ENCODE results near the gene TUT4. TPM values are rescaled to one million over a fixed set of nuclear protein-coding genes. Genes with fewer than 3 reads are reported as not detected.

Gene TUT4
- total and polyA plus RNA-seq, 2 experiments from 2014 or later, result 37.9 to 58.0 TPM

- no peaks in the 10 kb centered on the region for H3K9me2 ChIP-seq (replicated peaks; ENCODE audit: insufficient read depth)
- no peak overlapping the region for H3K27ac ChIP-seq
- no peaks in the 10 kb centered on the region for H3K36me3 ChIP-seq (replicated peaks; ENCODE audit: insufficient read depth, low read depth)
- H3K4me1 ChIP-seq (ENCODE audit: insufficient read depth), result no peaks in the 10 kb centered on the region
- no peaks in the 10 kb centered on the region for H4K20me1 ChIP-seq (ENCODE audit: insufficient read depth, poor library complexity, severe bottlenecking)
- TF ChIP-seq CTCF (IDR thresholded peaks at IDR 0.05; ENCODE audit: poor library complexity) (no peak), EZH2 (IDR thresholded peaks at IDR 0.05; ENCODE audit: borderline replicate concordance) (no peak), EZH2phosphoT487 (IDR thresholded peaks at IDR 0.05; ENCODE audit: low read depth, severe bottlenecking, unreplicated experiment) (no peak)
- H3K4me2 ChIP-seq, result no peak overlapping the region
- H3K27me3 ChIP-seq, result no peaks in the 10 kb centered on the region
- H2AFZ ChIP-seq, result no peak overlapping the region
- peaks cover 6% of the 10 kb centered on the region for H3K79me2 ChIP-seq
- H3K4me3 ChIP-seq, result no peak overlapping the region
- no peak for DNase-seq (ENCODE audit: low spot score)
- WGBS (ENCODE audit: low lambda C conversion rate, missing lambda C conversion rate), result 94% methylated on average over 1 of the region's 1 CpG
- no peaks in the 10 kb centered on the region for H3K9me3 ChIP-seq (ENCODE audit: low read depth)
Observed at GRCh38 chr1:52454127-52454526, 98.8 kb downstream of the TUT4 start.

- no peak overlapping the region for H2AFZ ChIP-seq
- TF ChIP-seq EZH2 (IDR thresholded peaks at IDR 0.05; ENCODE audit: borderline replicate concordance), result no peak
- TF ChIP-seq EZH2phosphoT487 (IDR thresholded peaks at IDR 0.05; ENCODE audit: low read depth, severe bottlenecking, unreplicated experiment), result no peak
- no peak for TF ChIP-seq CTCF (IDR thresholded peaks at IDR 0.05; ENCODE audit: poor library complexity)
Observed at GRCh38 chr1:52444463-52444862, 108.4 kb downstream of the TUT4 start.

GRCh38 chr1:52439976-52440375 is 112.9 kb downstream of the TUT4 start:
- no peak overlapping the region for H3K4me2 ChIP-seq
- H3K36me3 ChIP-seq (replicated peaks; ENCODE audit: insufficient read depth, low read depth), result no peaks in the 10 kb centered on the region
- no peak for DNase-seq (ENCODE audit: low spot score)

More at GRCh38 chr1:52444463-52444862, 108.4 kb downstream of the TUT4 start:
- no peak for DNase-seq (ENCODE audit: low spot score)
- Histone ChIP-seq H3K79me2 (peaks cover under 1% of the 10 kb centered on the region), H3K4me3 (no peak overlapping the region), H4K20me1 (ENCODE audit: insufficient read depth, poor library complexity, severe bottlenecking) (no peaks in the 10 kb centered on the region), H3K27ac (no peak overlapping the region), H3K9me3 (ENCODE audit: low read depth) (no peaks in the 10 kb centered on the region), H3K27me3 (no peaks in the 10 kb centered on the region), H3K4me1 (ENCODE audit: insufficient read depth) (no peaks in the 10 kb centered on the region), H3K36me3 (replicated peaks; ENCODE audit: insufficient read depth, low read depth) (no peaks in the 10 kb centered on the region), H3K4me2 (no peak overlapping the region), H3K9me2 (replicated peaks; ENCODE audit: insufficient read depth) (no peaks in the 10 kb centered on the region)
- 91% methylated on average over 2 of the region's 2 CpGs for WGBS (ENCODE audit: low lambda C conversion rate, missing lambda C conversion rate)

More at GRCh38 chr1:52439976-52440375, 112.9 kb downstream of the TUT4 start:
- H2AFZ ChIP-seq, result no peak overlapping the region
- no peak overlapping the region for H3K4me3 ChIP-seq
- H3K9me3 ChIP-seq (ENCODE audit: low read depth), result no peaks in the 10 kb centered on the region
- no peaks in the 10 kb centered on the region for H3K9me2 ChIP-seq (replicated peaks; ENCODE audit: insufficient read depth)
- WGBS (ENCODE audit: low lambda C conversion rate, missing lambda C conversion rate), result 98% methylated on average over 4 of the region's 4 CpGs
- no peaks in the 10 kb centered on the region for H3K4me1 ChIP-seq (ENCODE audit: insufficient read depth)
- no peak overlapping the region for H3K27ac ChIP-seq
- no peaks in the 10 kb centered on the region for H3K79me2 ChIP-seq
- H3K27me3 ChIP-seq, result no peaks in the 10 kb centered on the region
- no peak for TF ChIP-seq EZH2phosphoT487 (IDR thresholded peaks at IDR 0.05; ENCODE audit: low read depth, severe bottlenecking, unreplicated experiment)
- TF ChIP-seq EZH2 (IDR thresholded peaks at IDR 0.05; ENCODE audit: borderline replicate concordance), result no peak
- no peak for TF ChIP-seq CTCF (IDR thresholded peaks at IDR 0.05; ENCODE audit: poor library complexity)
- no peaks in the 10 kb centered on the region for H4K20me1 ChIP-seq (ENCODE audit: insufficient read depth, poor library complexity, severe bottlenecking)
